A172 (cell line): Measurements from ENCODE around the gene CIB4. TPM values are rescaled to one million over a fixed set of nuclear protein-coding genes. Genes with fewer than 3 reads are reported as not detected.
A peak's percentile ranks its signal among the peaks of the same experiment; 100 is the strongest.

Experiments
- DNase-seq: peaks from one replicate; pipeline ENCODE4 v3.0.0-alpha.2; 2015; ENCODE audit warnings: low spot score
- total RNA-seq: library from RNA; depleted of rRNA; stranded (reverse); fragments of >200 nt; shearing (Covaris generic); gene quantifications from 2 replicates; pipeline ENCODE4 v1.2.3, GENCODE V29; 2014

The CIB4 gene
- total RNA-seq, 1 experiment from 2014 or later = not detected

- DNase-seq = no peak
These were observed 58.9 kb downstream of the CIB4 start for GRCh38 chr2:26581991-26582842.

GRCh38 chr2:26581266-26581990 is 59.7 kb downstream of the CIB4 start:
- no peak for DNase-seq

GRCh38 chr2:26580751-26581150 is 60.4 kb downstream of the CIB4 start:
- DNase-seq = no peak

GRCh38 chr2:26580151-26580550 is 61.0 kb downstream of the CIB4 start:
- DNase-seq = no peak

GRCh38 chr2:26579723-26580040 is 61.5 kb downstream of the CIB4 start:
- no peak for DNase-seq

- DNase-seq = no peak
These were observed 62.0 kb downstream of the CIB4 start for GRCh38 chr2:26579025-26579722.

GRCh38 chr2:26578581-26578980 is 62.6 kb downstream of the CIB4 start:
- no peak for DNase-seq

GRCh38 chr2:26578113-26578458 is 63.1 kb downstream of the CIB4 start:
- DNase-seq = no peak

GRCh38 chr2:26577442-26578112 is 63.6 kb downstream of the CIB4 start:
- peak; percentile 67 for DNase-seq

- DNase-seq = no peak
These were observed 64.4 kb downstream of the CIB4 start for GRCh38 chr2:26576565-26577441.

GRCh38 chr2:26575836-26576564 is 65.2 kb downstream of the CIB4 start:
- DNase-seq = no peak

GRCh38 chr2:26574900-26575560 is 66.1 kb downstream of the CIB4 start:
- DNase-seq = no peak

- no peak for DNase-seq
These were observed 66.9 kb downstream of the CIB4 start for GRCh38 chr2:26574066-26574899.

- no peak for DNase-seq
These were observed 67.8 kb downstream of the CIB4 start for GRCh38 chr2:26573241-26573925.

GRCh38 chr2:26572591-26572990 is 68.6 kb downstream of the CIB4 start:
- no peak for DNase-seq

- DNase-seq = no peak
These were observed 69.8 kb downstream of the CIB4 start for GRCh38 chr2:26571316-26571715.

- no peak for DNase-seq
These were observed 71.1 kb downstream of the CIB4 start for GRCh38 chr2:26570083-26570430.
